IPS-20b (cell line): ENCODE measurements around the gene AURKB.
"Not testable (repeated sequence)": the region's sequence is repeated elsewhere in the genome, so short reads cannot be mapped to it uniquely, and the experiment has no call there.

ENCODE experiments used
- H3K27ac ChIP-seq: one replicate; pipeline ENCODE4 v1.5.1; 2013; ENCODE audit warnings: low read length
- H3K27me3 ChIP-seq: 2 replicates; pipeline ENCODE4 v1.6.1; 2013; ENCODE audit warnings: mild to moderate bottlenecking, low read length, inconsistent platforms; ENCODE audit not compliant: insufficient read depth
- H3K36me3 ChIP-seq: 2 replicates; pipeline ENCODE4 v1.6.1; 2013; ENCODE audit warnings: low read depth, mild to moderate bottlenecking, inconsistent platforms, low read length, moderate library complexity; ENCODE audit not compliant: insufficient read depth
- H3K4me1 ChIP-seq: 2 replicates; pipeline ENCODE4 v1.6.1; 2013; ENCODE audit warnings: mild to moderate bottlenecking, control low read depth, inconsistent platforms, low read length, moderate library complexity; ENCODE audit not compliant: insufficient read depth
- H3K4me3 ChIP-seq: 2 replicates; pipeline ENCODE4 v1.5.1; 2013; ENCODE audit warnings: mild to moderate bottlenecking, low read length, inconsistent platforms
- H3K9ac ChIP-seq: 2 replicates; pipeline ENCODE4 v1.6.1; 2013; ENCODE audit warnings: low read depth, mild to moderate bottlenecking, inconsistent platforms, low read length, moderate library complexity
- H3K9me3 ChIP-seq: 2 replicates; pipeline ENCODE4 v1.6.1; 2013; ENCODE audit warnings: mild to moderate bottlenecking, low read depth, low read length, inconsistent platforms; ENCODE audit not compliant: insufficient read depth

AURKB gene

DNA sequence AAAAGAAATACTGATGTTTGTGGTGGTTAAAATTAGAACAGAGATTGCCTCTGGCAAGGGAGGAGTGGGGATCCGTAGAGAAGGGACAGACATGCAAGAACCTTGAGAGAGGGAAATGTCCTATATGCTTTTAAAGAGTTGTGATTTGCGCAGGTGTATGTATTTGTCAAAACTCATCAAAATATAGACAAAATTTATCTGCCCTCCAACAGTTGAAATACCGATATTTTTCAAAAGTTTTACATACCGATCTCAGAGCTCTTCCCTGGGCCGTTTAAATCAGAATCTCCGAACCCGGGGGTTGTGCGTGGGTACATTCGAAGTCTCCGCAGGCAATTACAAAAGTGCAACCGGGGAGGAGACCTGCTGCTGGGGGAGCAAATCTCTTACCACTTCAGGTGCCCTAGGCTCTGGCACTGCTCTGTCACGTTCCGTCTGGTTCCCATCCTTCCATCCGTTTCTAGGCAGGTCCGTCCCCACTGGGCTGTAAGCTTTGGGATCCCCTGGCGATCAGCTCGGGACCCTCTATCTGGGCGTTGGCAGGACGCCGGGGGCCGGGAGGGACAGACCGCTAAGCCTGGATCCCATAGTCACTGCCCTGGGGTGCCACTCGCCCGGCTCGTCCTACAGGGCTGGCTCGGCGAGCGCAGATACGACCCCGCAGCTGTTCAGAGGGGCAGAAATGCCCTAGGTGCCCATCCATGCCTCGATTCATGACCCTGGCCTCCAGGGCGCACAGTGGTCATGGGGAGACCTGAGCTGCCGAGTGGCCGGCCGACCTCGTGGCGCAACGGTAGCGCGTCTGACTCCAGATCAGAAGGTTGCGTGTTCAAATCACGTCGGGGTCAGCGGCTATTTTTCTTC is 24.6 kb downstream of the AURKB start:
- peak overlapping the region; percentile 80 for H3K4me3 ChIP-seq
- H3K36me3 ChIP-seq: no peaks in the 10 kb centered on the region
- peak overlapping the region; percentile 82; the same call in 1 of the 2 replicates for H3K9ac ChIP-seq
- H3K9me3 ChIP-seq: no peaks in the 10 kb centered on the region
- H3K27me3 ChIP-seq: peaks cover 18% of the 10 kb centered on the region
- H3K27ac ChIP-seq: no peak overlapping the region
- H3K4me1 ChIP-seq: peaks cover 12% of the 10 kb centered on the region; the same call in 1 of the 2 replicates

DNA sequence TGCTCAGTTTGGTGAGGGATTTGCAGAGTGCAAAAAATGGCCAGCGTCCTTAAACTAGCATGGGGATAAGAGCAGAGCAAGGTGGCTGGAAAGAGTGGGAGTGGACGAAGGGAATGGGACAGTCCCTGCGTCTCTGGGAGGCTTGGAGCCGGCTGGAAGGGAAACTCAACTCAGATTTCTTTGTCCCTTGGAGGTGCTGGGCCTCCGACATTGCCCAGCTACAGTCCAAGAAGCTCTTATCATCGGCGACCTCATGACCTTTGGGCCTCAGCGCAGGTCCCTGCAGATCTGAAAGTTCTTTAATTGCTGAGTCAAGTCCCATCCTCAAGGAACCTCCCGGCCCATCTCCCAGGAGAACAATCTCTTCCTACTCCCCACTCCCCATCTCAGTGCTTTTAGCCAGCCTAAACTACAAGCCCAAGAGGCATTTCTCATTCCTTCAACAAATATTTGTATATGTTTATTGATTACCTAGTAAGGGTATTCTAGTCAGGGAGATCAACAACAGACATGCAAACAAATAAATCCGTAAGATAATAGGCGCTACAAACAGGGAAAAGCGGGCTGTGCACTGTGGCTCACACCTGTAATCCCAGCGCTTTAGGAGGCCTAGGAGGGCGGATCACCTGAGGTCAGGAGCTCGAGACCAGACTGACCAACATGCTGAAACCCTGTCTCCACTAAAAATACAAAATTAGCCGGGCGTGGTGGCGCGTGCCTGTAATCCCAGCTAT is 33.2 kb downstream of the AURKB start:
- H3K4me1 ChIP-seq: peaks cover 8% of the 10 kb centered on the region; the same call in 1 of the 2 replicates
- peak overlapping the region; percentile 89; the same call in 1 of the 2 replicates for H3K9ac ChIP-seq
- peak overlapping the region; percentile 52 for H3K27ac ChIP-seq
- H3K36me3 ChIP-seq: no peaks in the 10 kb centered on the region
- no peaks in the 10 kb centered on the region for H3K9me3 ChIP-seq
- no peaks in the 10 kb centered on the region for H3K27me3 ChIP-seq
- H3K4me3 ChIP-seq: peak overlapping the region; percentile 85

DNA sequence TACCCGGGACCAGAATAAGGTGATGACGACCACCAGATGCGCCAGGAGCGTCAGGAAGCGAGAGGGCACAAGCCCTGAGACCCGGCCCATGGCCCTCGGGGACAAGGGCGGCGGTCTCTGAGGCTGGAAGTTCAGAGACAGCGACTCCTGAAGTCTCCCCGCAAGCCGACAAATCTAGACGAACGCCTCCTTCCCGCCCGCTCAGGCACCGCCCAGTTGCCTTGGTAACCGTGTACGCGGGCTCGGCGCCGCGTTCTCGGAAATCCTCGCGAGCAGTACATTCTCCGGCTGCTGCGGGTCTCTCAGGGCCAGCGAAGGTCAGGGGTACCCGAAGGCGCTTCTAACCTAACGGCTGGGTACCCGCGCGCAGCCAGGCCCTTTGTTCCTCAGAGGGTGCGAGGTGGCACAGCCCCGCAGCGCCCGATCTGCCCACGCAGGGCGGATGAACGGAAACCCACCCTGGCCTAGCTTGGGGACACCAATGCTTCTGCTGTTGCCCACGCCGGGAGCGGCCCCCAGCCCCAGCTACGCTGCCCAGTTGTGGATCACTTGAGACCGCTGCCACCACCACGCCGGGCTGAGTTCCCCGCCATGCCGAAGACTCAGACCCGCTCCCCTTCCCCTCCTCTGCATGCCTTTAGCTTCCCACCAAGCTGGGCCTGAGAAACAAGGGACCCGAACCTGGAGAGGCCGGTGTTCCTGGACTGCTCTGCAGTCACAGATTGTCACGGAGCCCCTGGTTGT is 34.0 kb downstream of the AURKB start, which contains the start of gene TMEM107:
TMEM107 (minus strand) TSS at position 184 of the 744 bp plus-strand sequence; CDS start at position 90, 94 bp downstream.
- H3K4me1 ChIP-seq: peaks cover 8% of the 10 kb centered on the region; the same call in 1 of the 2 replicates

DNA sequence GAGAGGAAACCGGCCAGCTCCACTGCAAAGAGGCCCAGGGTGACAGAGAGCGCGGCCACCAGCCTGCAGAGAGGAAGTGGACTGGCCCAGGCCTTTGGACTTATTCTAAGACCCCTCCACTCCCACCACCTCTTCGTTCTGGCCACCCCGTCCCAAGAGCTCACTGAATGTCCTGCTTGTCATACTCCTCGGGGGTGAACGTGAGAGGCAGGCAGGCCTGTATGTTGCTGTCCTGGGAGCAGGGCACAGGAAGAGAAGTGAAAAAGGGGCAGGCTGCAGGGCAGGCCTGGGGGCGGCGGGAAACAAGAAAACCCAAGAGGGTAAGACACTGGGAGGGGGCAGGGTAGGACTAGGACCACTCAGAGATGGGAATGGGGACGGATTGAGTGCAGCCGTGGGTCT is 34.6 kb downstream of the AURKB start:
- Histone ChIP-seq H3K36me3 (no peaks in the 10 kb centered on the region), H3K27me3 (no peaks in the 10 kb centered on the region), H3K4me1 (peaks cover 8% of the 10 kb centered on the region; the same call in 1 of the 2 replicates), H3K9me3 (no peaks in the 10 kb centered on the region), H3K9ac (peak overlapping the region; percentile 74; the same call in 1 of the 2 replicates), H3K27ac (no peak overlapping the region), H3K4me3 (peak overlapping the region; percentile 85)

More for the DNA sequence above, 34.0 kb downstream of the AURKB start, which contains the start of gene TMEM107:
- Histone ChIP-seq H3K9me3 (no peaks in the 10 kb centered on the region), H3K9ac (peak within 1 kb of the TSS; percentile 89), H3K27me3 (no peaks in the 10 kb centered on the region), H3K4me3 (peak within 1 kb of the TSS; percentile 85), H3K27ac (peak within 1 kb of the TSS; percentile 52), H3K36me3 (no peaks in the 10 kb centered on the region)

DNA sequence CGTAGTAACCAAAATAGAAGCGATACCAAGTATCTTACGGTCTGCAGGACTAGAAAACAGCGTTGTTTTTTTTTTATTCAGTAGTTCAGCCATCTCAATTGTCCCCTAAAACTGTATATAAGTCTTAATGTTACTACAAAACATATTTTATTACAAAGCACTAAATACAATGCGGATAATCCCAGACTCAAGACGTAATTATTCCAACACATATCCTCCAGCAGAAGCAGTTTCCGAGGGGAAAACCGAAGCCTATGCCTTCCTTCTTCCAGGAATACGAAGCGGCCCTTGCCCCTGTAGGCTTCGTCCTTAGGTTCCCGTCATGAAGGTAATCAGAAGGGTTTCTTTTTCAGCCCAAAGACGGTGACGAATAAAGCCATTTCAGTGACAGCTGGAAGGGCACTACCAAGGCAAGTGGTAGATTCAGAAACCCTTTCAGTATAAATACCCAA is 36.5 kb downstream of the AURKB start:
- H3K9ac ChIP-seq: peak overlapping the region; percentile 92
- peak overlapping the region; percentile 79 for H3K4me3 ChIP-seq
- H3K27me3 ChIP-seq: no peaks in the 10 kb centered on the region
- H3K36me3 ChIP-seq: no peaks in the 10 kb centered on the region
- H3K9me3 ChIP-seq: no peaks in the 10 kb centered on the region
- H3K4me1 ChIP-seq: peaks cover 8% of the 10 kb centered on the region; the same call in 1 of the 2 replicates
- peak overlapping the region; percentile 89 for H3K27ac ChIP-seq

DNA sequence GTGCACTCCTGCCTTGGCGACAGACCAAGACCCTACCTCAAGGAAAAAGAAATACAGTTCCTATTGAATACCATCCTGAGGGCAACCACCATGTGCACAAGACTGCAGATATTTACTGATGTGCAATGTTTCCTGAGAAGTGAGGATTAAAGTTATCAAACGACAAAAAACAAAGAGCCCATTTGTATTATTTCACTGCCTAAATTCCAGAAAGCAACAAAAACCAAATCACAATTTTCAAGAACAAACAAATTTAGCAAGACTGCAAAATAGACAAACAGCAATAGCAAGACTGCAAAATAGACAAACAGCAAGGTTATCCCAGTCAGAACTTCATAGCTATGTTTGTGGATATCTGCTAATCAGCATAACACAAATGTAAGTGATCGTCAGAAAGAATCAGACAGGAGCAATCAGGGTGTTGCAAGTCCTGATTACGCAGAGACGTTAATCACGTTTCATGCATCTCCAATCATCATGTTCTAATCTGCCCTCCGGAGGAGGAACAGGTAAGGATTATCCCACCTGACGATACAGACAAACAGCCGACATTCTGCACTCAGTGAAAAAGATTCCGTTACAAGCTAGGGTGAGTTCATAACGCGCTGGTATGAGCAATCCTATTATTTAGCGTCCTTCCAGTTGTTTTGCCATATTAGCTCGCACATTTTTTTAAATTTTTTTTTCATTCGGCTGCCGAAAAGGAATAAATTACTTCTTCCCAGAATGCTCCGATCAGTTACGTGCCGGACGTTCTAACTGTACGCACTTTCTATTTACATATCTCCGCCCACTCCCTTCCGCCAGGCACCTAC is 37.1 kb downstream of the AURKB start:
- H3K4me3 ChIP-seq: peak overlapping the region; percentile 79
- peaks cover 8% of the 10 kb centered on the region; the same call in 1 of the 2 replicates for H3K4me1 ChIP-seq
- no peaks in the 10 kb centered on the region for H3K36me3 ChIP-seq
- H3K27ac ChIP-seq: peak overlapping the region; percentile 89
- no peaks in the 10 kb centered on the region for H3K27me3 ChIP-seq
- H3K9me3 ChIP-seq: no peaks in the 10 kb centered on the region
- H3K9ac ChIP-seq: peak overlapping the region; percentile 92

DNA sequence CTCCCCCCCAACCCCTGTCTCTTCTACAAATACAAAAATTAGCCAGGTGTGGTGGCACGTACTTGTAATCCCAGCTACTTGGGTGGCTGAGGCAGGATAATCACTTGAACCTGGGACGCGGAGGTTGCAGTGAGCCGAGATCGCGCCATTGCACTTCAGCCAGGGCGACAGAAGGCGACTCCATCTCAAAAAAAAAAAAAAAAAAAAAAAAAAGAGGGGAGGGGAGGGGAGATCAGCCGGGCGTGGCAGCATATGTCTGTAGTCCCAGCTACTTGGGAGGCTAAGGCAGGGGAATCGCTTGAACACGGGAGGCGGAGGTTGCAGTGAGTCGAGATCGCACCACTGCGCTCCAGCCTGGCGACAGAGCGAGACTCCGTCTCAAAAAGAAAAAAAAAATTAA is 40.2 kb downstream of the AURKB start:
- H3K36me3 ChIP-seq, H3K4me1 ChIP-seq, H3K27ac ChIP-seq, H3K9ac ChIP-seq, H3K27me3 ChIP-seq, H3K4me3 ChIP-seq, H3K9me3 ChIP-seq: not testable (repeated sequence)

DNA sequence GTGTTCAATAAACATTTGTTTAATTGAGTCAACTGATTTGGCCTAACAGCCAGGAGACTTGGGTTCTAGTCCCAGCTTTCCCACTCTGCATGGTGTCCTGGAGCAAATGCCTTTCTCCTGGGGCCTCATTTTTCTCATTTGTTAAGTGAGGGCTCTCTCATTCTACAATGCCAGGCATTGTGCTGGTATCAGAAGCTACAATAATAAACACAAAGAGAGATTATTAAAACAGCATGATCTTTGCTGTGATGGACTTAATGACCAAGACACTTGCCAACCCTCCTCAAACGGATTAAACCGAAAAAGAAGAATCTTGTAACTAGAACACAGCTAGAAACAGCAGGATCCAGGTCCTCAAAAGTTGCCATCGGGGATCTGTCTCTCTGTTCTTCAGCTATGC is 42.8 kb downstream of the AURKB start:
- no peaks in the 10 kb centered on the region for H3K36me3 ChIP-seq
- no peaks in the 10 kb centered on the region for H3K9me3 ChIP-seq
- peaks cover 16% of the 10 kb centered on the region; the same call in 1 of the 2 replicates for H3K4me1 ChIP-seq
- H3K4me3 ChIP-seq: no peak overlapping the region
- H3K27ac ChIP-seq: no peak overlapping the region
- H3K27me3 ChIP-seq: no peaks in the 10 kb centered on the region
- H3K9ac ChIP-seq: no peak overlapping the region

DNA sequence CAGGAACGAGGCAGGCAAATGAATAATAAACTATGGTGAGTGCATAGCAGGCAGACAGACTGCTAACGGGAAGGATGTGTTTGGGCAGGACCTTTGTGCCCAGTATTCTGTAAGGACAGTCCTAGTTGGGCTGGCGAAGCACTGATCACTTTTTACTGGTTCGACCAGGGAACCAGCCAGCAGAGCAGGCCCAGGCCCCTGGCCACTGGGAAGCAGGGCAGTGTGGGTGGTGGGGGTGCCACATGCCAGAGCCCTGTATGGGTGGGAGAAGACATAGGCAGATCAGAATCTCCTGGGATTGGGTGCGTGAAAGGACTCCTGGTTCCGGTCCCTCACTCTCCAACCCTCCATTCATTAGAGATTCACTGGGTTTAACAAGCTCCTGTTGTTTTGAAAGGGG is 43.6 kb downstream of the AURKB start:
- H3K9ac ChIP-seq: no peak overlapping the region
- H3K36me3 ChIP-seq: no peaks in the 10 kb centered on the region
- no peaks in the 10 kb centered on the region for H3K27me3 ChIP-seq
- H3K27ac ChIP-seq: no peak overlapping the region
- no peaks in the 10 kb centered on the region for H3K9me3 ChIP-seq
- peaks cover 18% of the 10 kb centered on the region for H3K4me1 ChIP-seq
- no peak overlapping the region for H3K4me3 ChIP-seq

DNA sequence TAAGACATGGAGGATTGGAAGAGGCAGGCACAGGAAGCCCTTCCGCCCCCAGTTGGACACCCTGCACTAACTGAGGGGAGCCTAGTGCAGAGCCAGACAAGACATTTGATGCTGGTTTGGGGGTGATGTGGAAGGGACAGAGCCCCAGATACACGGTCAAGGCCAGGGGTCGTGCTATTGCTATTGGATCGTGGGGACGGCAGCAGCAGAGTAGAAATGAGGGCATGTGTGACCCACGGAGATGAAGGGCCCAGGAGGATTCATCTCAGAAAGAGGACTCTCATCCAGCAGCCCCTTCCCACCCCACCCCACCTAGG is 45.6 kb downstream of the AURKB start:
- H3K9me3 ChIP-seq: no peaks in the 10 kb centered on the region
- H3K9ac ChIP-seq: peak overlapping the region; percentile 99; the same call in 1 of the 2 replicates
- H3K4me1 ChIP-seq: peaks cover 20% of the 10 kb centered on the region
- no peak overlapping the region for H3K27ac ChIP-seq
- peaks cover 16% of the 10 kb centered on the region for H3K36me3 ChIP-seq
- 0 out of 2 replicates have a peak overlapping the region, but pooled peaks have one; percentile 84 for H3K4me3 ChIP-seq
- H3K27me3 ChIP-seq: no peaks in the 10 kb centered on the region
